Bronchial epithelial cell (primary cell): ENCODE data around the gene HNRNPDL. TPM values are rescaled to one million over a fixed set of nuclear protein-coding genes. Genes with fewer than 3 reads are reported as not detected.

Experiments
- DNase-seq: peaks from one replicate; pipeline ENCODE4 v3.0.0-alpha.2; 2010; ENCODE audit warnings: low read depth
- FAIRE-seq: peaks from 2 replicates; lab custom pipeline; 2011; peaks lifted over from hg19 to GRCh38; lab: Jason Lieb, UNC
- H3K27me3 ChIP-seq: 2 replicates; pipeline ENCODE4 v1.5.1; 2011; ENCODE audit warnings: low read length; ENCODE audit not compliant: control insufficient read depth, insufficient read depth
- H3K36me3 ChIP-seq: 2 replicates; pipeline ENCODE4 v1.5.1; 2011; ENCODE audit warnings: low read length; ENCODE audit not compliant: control insufficient read depth, insufficient read depth
- H3K4me3 ChIP-seq: 2 replicates; pipeline ENCODE4 v1.5.1; 2011; ENCODE audit warnings: mild to moderate bottlenecking, low read depth, low read length, control low read depth
- CTCF ChIP-seq: IDR thresholded peaks from 2 replicates; pipeline ENCODE4 v1.5.1; 2011; ENCODE audit warnings: mild to moderate bottlenecking, moderate library complexity, low read length, control low read depth, inconsistent platforms; ENCODE audit not compliant: insufficient read depth, severe bottlenecking
- total RNA-seq: library from RNA; depleted of rRNA; stranded (reverse); fragments of >200 nt; gene quantifications from 2 replicates; pipeline ENCODE4 v1.2.1, GENCODE V29; 2014

HNRNPDL gene
- total RNA-seq, 1 donor from 2014 or later: 141 TPM

DNA sequence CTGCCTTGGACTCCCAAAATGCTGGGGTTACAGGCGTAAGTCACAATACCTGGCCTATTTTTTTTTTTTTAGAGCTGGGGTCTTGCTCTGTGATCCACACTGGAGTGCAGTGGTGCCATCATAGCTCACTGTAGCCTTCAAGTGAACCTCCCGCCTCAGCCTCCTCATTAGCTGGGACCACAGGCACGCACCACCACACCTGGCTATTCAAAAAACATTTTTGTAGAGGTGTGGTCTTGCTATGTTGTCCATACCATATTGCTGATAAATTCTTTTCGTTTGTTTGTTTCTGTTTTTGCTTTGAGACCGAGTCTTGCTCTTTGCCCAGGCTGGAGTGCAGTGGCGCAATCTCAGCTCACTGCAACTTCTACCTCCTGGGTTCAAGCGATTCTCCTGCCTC lies 21.8 kb upstream of the HNRNPDL start:
- Histone ChIP-seq H3K4me3 (no peak overlapping the region), H3K27me3 (no peaks in the 10 kb centered on the region), H3K36me3 (peaks cover 14% of the 10 kb centered on the region)
- DNase-seq (no peak), FAIRE-seq (no peak)
- no peak for TF ChIP-seq CTCF

DNA sequence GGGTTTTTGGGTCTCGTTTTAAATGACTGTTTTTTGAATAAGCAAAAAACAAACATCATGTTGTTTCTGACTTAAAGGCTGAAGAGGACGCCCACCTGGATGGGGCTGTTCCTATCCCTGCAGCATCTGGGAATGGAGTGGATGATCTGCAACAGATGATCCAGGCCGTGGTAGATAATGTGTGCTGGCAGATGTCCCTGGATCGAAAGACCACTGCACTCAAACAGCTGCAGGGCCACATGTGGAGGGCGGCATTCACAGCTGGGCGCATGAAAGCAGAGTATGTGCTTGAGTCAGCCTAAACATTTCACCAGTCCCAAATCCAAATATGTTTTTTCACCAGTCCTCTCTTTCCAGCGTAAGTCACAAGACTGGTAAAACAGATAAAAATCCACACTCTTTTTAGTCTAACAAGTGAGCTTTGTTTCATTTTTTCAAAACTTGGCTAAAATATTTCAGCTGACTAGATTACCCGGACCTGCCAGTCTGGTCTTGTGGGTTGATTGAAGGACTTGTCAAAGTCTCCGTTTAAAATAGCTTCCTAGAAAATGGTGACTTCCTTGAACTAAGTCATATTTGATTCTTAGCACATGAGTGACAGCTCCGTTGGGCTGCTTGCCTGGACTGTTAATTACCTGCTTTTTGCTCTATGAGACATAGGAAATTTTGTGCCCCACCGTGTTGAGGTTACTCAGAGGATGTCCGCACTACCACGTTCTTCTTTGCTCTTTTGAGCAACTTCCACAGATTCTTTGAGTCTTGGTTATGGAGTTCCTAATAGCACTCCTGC lies 20.9 kb upstream of the HNRNPDL start:
- Histone ChIP-seq H3K27me3 (no peaks in the 10 kb centered on the region), H3K4me3 (no peak overlapping the region), H3K36me3 (peaks cover 12% of the 10 kb centered on the region)
- no peak for TF ChIP-seq CTCF
- no peak for FAIRE-seq
- no peak for DNase-seq

DNA sequence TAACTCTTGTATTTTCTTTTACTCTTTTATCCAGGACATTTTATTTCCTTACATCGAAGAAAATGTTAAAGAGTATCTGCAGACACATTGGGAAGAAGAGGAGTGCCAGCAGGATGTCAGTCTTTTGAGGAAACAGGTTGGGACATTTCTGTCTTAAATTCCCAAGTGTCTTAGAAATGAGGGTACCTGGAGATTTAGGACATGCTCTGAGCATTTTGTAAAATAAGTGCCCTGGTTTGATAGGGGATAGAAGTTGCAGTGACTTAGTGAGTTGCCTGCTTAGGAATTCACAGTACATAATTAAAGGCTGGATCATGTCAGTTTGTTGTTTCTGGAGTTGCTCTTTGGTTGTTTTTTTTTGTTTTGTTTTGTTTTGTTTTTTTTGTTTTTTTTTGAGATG lies 17.6 kb upstream of the HNRNPDL start:
- Histone ChIP-seq H3K36me3 (peaks cover 14% of the 10 kb centered on the region), H3K27me3 (no peaks in the 10 kb centered on the region), H3K4me3 (no peak overlapping the region)
- FAIRE-seq (no peak), DNase-seq (no peak)
- TF ChIP-seq CTCF: no peak

- H3K36me3 ChIP-seq: peaks cover 3% of the 10 kb centered on the region
- DNase-seq (no peak), FAIRE-seq (no peak)
- no peak overlapping the region for H3K4me3 ChIP-seq
- H3K27me3 ChIP-seq: no peaks in the 10 kb centered on the region
- TF ChIP-seq CTCF: no peak
Observed at GRCh38 chr4:82439088-82439487, 8.8 kb upstream of the HNRNPDL start.

DNA sequence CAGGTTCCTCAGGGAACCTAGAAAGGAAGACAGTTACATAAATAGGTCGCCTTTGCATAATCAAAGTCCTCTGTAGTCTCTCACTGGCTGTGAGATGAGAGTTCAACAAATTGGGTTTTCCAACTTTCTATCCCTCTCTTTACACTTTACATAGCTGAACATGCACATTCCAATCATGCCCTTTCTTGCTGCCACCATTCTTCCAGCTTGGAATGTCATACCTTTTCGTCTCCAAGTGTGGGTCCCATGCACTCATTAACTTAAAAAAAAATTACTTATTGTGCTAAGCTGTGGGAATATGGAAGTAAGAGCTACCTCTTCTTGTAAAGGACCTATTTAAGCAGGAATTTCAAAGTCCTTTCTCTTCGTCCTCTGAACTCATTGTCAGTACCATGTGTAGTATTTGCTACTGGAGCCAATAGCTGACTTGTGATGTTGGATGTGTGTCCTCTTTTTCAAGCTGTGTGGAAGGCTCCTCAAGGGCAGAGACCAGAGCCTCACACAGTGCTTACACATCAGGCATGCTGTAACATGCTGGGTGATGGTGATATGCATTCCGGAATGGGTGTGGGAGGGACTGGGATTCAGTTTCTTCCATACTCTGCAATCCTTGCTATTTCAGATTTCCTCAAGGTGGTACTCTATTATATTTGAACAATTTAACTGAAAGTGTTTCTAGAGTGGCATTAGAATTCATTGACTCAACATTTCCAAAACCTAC lies 7.2 kb upstream of the HNRNPDL start:
- DNase-seq: peak; percentile 98
- FAIRE-seq: peak; percentile 95
- Histone ChIP-seq H3K36me3 (peaks cover 3% of the 10 kb centered on the region), H3K4me3 (no peak overlapping the region), H3K27me3 (no peaks in the 10 kb centered on the region)
- no peak for TF ChIP-seq CTCF
